HG02759 (cell line): Measurements from ENCODE around the gene ZDHHC14.
"Not testable (repeated sequence)": the region's sequence is repeated elsewhere in the genome, so short reads cannot be mapped to it uniquely, and the experiment has no call there.

Experiments
- ATAC-seq: cut with Tn5 transposase; IDR thresholded peaks from one replicate; pipeline ENCODE4 v1.9.1; 2021; ENCODE audit warnings: mild to moderate bottlenecking, moderate library complexity; ENCODE audit not compliant: unreplicated experiment

The ZDHHC14 gene

GRCh38 chr6:157590654-157591053 is 209.7 kb downstream of the ZDHHC14 start:
- ATAC-seq: not testable (repeated sequence)

GRCh38 chr6:157592541-157592940 is 211.6 kb downstream of the ZDHHC14 start:
- no peak for ATAC-seq

DNA sequence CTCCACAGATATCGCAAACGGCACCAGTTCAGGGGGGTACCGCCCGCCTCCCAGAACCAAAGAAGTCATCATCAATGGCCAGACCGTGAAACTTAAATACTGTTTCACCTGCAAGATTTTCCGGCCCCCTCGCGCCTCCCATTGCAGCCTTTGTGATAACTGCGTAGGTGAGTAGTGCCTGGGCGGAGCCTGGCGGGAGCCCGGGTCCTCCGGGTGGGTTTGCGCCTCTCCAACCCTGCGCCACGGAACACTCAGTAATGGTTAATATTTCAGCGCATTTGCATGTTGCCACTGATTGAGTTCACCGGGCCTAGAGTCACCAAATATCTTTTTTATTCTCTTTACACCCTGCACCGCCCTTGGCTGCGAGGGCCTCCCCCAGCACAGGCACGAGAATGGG is 212.0 kb downstream of the ZDHHC14 start:
- no peak for ATAC-seq

DNA sequence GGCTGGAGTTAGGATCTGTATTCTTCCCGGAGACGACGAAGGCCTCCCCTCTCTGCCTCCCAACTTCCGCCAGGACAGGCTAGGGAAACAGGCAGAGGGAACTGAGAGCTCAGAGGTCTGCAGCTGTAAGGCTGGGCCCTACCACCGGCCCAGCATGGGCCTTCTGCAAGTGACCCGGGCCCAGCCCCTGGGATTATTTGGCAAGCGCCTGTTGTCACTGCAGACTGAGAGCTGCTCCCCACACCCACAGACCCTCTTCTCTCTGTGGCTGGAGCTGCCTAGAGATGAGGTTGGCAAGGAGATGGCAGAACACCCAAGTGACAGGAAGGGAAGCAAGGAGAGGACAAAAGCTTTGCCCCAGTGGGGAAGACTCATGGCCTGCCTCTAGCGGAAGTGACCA is 212.6 kb downstream of the ZDHHC14 start:
- ATAC-seq: no peak

DNA sequence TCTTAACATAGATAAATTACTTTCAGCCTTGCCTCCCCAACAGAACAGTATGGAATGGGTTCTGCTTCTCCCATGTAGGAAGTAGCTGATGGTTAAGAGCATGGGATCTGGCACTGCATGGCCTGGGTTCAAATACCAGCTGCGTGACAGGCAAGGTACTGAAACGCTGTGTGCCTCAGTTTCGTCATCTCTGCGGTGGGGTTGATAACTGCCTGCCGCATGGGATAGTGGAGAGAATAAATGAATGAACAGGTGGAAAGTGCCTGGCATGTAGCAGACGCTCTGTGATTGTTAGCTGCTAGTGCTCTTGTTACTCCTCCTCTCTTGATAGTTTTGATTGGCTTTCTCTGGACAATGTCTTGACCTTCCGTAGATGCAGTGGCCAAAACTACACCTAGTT is 213.3 kb downstream of the ZDHHC14 start:
- ATAC-seq: no peak

- no peak for ATAC-seq
Observed at GRCh38 chr6:157595768-157596167, 214.8 kb downstream of the ZDHHC14 start.

DNA sequence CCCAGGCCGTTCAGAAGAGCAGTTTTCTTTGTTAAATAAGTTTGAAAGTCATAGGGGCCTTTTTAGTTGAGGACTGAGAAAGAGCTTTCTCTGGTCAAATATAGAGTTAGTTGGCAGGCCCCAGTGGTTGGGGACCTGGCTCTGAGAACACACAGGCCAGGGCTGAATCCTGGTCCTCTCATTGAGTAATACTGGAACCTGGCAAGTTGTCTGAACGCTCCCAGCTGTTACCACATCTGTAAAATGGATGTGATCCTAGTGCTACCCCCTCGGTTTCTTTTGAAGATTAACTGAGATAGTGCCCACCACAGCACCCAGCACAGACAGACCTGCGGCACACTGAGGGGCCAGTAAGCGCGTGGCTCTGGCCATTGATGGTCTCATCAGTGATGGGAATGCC is 215.5 kb downstream of the ZDHHC14 start:
- no peak for ATAC-seq

DNA sequence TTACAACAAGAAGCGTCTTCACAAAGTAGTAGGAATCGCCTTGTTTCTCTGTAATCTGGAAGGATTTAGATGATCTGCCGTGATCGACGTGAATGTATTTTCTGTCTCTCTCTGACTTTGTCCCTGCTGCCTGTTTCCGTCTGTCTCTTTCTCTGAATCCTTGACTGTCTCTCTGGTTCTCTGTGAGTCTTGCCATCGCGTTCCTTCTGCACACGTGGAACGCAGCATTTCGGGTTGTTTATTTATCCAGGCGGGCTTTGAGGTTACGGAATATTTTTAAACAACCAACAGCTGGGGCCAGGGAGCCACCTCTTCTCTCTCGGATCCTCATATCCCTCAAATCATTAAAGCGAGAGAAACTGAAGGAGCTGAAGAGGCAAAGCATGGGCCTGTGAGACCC is 215.9 kb downstream of the ZDHHC14 start:
- ATAC-seq: no peak

DNA sequence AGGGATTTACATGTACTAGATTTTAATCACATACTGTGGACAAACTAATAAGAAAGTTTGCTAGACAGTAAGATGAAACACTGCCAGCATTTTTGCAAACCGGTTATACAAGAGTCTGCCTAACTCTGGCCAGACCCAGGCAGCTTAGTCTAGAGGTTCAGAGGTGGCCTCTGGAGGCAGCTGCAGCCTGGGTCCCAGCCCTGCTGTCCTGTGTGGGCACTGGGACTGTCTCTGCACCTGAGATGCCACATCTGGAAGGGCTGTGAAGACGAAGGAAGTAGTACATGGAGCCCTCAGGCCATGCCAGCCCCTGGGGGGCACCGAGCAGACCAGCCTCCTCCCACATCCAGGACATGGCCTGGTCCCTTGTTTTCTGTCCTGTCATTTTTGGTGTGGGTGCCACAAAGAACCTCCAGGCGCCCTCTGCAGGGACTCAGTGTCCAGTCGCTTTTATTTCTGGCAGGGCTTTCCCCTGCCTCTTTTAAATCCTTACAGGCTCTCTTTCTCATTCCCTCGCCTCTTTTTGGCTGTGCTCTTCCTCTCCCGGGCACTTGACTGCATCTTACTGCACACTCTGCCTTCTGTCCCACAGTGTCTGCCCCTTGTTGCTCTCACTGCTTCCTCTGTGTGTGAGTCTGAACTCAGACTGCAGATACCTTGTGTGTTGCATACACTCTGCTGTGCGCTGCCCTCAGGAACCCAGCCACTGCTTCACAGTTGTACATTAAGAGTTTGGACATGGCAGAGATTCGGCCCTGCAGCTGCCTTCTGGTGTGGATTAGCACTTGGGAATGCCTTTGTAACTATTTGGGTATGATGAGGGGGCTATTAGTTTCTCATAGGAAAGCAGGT is 216.7 kb downstream of the ZDHHC14 start:
- ATAC-seq: no peak

GRCh38 chr6:157599191-157599590 is 218.2 kb downstream of the ZDHHC14 start:
- no peak for ATAC-seq

DNA sequence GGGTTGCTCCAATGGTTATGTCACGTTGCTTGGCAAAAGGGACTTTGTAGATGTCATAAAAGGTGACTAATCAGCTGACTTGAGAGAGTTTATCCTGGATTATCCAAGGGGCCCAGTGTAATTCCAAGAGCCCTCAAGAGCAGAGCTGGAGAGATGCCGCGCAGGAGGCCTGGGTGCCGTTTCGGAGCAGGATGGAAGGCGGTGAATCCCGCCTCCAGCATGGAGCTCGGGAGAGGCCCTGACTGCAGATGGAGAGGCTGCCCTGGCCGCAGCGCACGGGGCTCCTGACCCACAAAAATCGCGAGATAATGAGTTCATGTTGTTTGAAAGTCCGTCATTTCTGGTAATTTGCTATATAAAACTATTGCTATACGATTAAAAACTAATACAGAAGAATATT is 219.8 kb downstream of the ZDHHC14 start:
- no peak for ATAC-seq

- no peak for ATAC-seq
Observed at GRCh38 chr6:157602521-157603295, 221.7 kb downstream of the ZDHHC14 start.

DNA sequence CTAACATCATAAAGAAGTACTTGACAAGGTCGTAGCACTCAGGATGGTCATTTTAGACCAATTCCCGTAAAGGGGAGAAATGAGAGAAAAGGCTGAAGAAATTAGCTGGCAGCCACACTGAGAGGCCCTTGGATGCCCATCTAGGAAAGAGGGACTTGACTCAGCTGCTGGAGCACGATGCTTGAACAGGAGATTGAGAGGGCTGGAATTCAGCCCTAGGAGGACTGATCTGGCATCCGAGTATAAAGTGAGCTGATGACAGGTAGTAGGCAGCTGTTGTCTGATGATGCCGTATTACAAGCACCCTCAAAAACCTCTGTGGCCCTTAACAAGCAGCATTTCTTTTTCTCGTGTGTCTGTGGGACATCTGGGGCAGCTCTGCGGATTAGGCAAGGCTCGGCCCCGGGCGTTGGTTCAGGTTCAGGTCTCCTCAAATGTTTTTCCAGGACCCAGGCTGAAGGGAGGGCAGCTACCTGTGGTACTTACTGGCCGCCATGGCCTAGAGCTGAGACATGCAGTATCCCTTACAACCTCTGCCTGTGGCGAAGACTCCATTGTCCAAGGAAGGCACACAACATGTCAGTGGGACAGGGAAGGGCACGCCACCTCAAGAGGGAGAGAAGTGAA is 222.4 kb downstream of the ZDHHC14 start:
- no peak for ATAC-seq

DNA sequence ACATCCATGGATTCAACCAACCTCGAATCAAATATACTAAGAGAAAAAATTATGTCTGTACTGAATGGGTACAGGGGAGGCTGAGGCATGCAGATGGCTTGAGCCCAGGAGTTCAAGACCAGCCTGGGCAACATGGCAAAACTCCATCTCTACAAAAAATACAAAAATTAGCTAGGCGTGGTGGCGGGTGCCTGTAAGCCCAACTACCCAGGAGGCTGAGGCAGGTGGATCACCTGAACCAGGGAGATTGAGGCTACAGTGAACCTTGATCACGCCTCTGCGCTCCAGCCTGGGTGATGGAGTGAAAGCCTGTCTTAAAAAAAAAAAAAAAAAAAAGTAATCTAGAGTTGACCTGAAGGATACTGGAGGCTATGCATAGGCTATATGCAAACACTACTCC is 223.0 kb downstream of the ZDHHC14 start:
- ATAC-seq: no peak

DNA sequence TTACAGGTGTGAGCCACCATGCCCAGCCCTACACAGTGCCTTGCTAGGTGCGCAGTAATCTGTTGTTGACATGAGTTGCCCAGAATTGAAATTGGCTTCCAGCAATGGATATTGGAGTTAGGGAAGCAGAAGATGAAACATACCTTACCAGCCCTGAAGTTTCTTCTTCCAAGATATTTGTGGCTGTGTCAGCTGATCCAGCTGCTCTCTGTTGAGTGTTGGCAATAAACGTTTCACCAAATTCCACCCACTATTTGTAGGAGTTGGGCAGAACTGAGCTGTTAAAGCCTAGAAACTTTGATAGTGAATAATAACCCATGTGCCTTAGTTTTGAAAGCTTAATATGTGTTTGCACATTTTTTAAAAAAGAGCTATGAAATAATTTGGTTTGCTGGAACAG is 223.8 kb downstream of the ZDHHC14 start:
- ATAC-seq: no peak

DNA sequence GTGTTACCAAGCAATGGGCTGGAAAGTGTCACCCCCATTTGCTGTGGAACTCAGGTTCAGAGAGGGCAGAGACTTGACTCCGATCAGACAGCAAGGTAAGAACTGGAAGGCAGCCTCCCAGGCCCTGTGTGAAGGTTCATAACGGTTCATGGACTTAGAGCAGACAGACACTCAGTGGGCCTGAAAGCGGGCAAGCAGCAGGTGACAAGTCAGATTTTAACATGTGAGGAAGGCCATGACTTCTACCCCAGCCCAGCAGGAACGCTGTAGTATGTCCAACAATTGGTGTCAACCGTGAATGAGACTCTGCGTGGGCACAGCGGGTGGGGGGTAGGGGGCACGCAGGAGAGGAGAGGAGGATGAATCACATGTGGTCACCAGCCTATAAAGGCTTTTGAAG is 224.5 kb downstream of the ZDHHC14 start:
- ATAC-seq: no peak

DNA sequence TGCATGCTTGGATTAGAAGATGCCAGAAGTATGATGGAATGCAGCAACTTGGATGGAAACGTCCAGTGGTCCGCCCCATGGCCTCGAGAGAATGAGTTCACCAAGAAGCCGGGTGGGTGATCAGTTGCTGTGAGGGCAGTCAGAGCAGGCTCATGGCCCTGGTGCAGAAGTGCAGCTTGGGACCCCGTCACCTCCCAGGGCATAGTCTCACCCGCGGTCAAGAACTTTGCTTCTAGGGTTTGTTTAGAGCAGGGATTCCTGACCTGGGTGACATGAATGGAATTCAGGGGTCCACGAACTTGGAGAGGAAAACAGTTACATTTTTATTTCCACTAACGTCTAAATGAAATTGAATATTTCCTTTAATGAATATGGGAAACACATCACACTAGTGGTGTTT is 225.5 kb downstream of the ZDHHC14 start:
- ATAC-seq: no peak

DNA sequence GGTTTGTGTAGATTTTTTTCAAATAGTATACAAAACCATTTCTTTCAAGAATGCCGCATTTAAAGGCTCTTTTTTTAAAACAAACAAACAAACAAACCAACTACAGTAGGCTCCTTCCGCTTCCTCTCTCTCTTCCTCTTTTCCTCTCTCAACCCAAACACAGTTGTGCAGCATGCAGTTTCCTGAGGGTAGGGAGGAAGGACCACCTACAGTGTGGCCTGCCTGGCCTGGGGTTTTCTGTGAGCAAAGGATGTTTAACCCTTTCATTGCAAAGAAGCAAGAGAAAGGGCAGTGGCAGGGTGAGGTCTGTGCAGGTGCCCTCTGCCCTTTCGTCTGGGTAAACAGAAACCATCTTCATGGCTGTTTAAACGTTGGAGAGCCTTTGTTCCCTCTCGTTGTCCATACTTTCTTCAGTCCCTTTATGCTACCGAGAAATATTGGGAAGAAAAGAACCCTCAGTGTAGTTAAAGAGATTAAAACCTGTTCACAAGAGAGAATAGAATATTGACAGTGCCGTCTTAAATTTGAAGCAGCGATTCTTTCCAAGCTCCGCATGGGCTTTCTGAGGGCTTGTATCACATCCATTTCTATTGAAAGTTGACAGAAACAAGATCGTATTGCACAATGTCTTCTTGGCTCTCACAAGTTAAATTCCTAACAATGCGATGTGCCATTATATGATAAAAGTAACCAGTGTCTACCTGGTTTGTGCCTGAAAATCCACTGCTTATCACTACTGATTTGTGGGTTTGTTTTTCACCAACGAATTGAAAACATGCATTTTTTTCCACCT is 226.5 kb downstream of the ZDHHC14 start:
- peak; percentile 83 for ATAC-seq

GRCh38 chr6:157608221-157609075 is 227.5 kb downstream of the ZDHHC14 start:
- ATAC-seq: no peak

DNA sequence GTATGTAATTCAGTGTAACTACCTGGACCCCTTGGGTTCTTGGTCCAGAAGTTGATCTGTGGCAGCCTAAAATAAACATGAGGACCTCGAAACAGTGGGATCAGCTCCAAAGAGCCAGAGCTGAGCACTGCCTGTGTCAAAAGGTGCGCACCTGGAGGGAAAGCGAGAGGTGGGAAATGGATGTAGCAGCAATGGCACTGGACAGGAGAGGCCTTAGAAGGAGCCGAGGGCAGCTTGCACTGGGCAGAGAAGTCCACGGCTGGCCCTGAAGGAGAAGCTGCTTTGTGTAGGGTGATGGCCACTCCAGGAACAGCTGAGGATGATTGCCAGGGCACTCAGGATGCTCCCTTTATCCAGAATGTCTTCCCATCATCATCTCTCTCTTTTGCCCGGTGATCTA is 228.1 kb downstream of the ZDHHC14 start:
- ATAC-seq: no peak
